NCI-H226 (cell line): ENCODE measurements around the gene SDF2.
"Not testable (repeated sequence)": the region's sequence is repeated elsewhere in the genome, so short reads cannot be mapped to it uniquely, and the experiment has no call there.

ENCODE experiments used
- DNase-seq: peaks from one replicate; pipeline ENCODE4 v3.0.0-alpha.2; 2015

Gene SDF2

DNA sequence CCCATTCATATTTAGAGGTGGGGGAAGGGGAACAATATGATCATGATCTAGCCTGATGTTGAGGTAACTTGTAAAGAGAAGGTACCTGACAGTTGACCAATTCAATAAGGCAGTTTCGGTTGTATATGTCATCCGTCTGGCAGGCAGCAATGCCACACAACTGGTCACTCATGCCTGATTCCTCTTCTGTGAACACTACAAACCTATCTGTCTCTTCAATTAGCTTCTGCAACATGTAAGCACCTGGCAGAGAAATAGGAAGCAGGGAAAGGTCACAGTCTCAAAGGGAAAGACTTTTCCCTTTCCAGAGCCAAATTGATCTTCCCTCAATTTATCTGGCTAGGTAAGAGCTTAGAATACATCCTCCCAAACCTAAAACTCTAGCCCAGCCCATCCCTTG lies 37.6 kb downstream of the SDF2 start:
- DNase-seq, result no peak

DNA sequence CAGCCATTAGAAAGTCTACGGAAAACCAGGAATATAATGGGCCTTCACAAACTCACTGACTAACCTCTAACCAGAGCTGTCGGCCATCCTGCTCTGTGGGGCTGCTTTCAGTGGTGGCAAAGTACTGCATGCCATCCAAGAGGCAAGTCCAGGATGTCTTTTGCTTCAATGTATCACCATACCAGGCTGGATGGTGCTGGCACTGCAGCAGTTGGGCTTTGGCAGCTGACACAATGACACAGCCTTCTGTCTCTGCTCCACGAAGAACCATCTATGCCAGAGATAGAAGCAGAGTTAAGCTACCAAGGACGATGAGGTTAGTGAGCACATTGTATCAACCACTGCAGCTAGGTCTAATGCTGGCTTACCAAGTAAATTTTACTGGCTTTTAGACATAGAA lies 38.0 kb downstream of the SDF2 start:
- no peak for DNase-seq

- DNase-seq, result no peak
These were observed 39.5 kb downstream of the SDF2 start for GRCh38 chr17:28622186-28622585.

- no peak for DNase-seq
These were observed 41.7 kb downstream of the SDF2 start for GRCh38 chr17:28620010-28620409.

DNA sequence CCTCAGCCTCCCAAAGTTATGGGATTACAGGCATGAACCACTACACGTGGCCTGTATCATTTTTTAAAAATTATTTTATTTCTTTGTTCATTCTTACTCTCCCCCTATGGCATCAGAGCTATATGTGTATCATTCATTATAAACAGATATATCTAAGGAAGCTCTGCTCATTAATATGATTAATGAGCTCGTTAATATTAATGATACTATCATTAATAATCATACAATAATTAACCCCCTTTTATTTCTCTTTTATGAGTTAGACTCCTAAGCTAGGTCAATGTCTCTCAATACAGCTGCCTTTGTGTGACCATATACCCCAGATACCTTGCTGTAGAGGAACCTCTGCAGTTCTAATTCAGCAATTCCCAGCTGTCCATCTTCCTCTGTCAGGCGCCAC lies 43.2 kb downstream of the SDF2 start:
- no peak for DNase-seq

GRCh38 chr17:28616281-28616680 lies 45.4 kb downstream of the SDF2 start:
- DNase-seq, result no peak

DNA sequence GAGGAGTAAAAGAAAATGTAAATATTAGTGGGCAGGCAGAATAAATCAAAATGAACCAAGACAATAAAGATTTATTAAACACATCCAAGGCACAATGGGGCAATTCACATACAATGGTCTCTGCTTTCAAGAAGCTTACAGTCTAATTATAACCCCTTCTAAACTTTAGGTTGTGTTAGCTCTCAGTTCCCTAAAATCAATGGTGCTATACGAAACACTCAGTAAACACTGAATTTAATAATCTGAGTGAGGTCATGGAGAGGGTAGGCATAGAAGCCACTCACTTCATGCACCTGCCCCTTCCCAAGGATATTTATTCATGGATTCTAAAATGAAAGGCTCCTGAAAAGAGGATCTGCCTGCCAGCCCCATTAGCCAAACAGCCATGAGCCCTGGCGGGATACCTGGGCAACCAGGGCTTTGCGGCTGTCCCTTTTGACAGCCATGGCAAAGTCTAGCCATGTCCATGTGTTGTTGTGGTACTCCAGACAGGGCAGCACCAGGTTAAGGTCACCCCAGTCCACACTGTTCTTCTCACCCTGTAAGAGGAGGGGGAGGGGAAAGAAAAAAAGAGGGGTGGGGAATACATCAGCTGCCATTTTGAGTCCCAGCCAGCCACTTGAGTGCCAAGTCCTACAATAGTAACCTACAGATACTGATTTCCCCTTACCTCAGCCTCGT lies 46.3 kb downstream of the SDF2 start:
- DNase-seq, result no peak

- DNase-seq, result no peak
These were observed 47.8 kb downstream of the SDF2 start, which contains the start of gene RSKR for GRCh38 chr17:28613931-28614381. RSKR (minus strand) TSS chr17:28614185; CDS start chr17:28614161, 24 bp downstream.

- DNase-seq, result no peak
These were observed 48.5 kb downstream of the SDF2 start for GRCh38 chr17:28612936-28613872.

DNA sequence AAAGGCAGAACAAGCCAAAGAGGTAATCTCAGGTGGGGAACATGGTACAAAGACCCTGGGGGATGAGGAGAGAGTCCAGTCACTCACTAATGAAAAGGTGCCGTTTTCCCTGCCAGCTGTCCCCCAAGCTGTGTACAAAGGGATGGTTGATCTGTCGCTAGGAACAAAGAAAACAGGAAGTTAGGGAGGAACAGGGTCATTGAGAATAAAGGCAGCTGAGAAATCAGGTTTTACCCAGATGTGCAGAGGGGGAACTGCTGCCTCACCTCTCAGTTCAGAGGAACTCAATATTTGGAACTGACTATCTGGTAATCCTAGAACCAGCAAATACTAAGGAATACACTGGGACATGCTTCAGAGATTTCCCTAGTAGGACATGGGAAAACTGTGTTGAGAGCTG lies 49.2 kb downstream of the SDF2 start:
- no peak for DNase-seq

GRCh38 chr17:28610376-28610775 lies 51.3 kb downstream of the SDF2 start:
- DNase-seq, result no peak

- DNase-seq, result not testable (repeated sequence)
These were observed 57.7 kb downstream of the SDF2 start for GRCh38 chr17:28604031-28604430.

DNA sequence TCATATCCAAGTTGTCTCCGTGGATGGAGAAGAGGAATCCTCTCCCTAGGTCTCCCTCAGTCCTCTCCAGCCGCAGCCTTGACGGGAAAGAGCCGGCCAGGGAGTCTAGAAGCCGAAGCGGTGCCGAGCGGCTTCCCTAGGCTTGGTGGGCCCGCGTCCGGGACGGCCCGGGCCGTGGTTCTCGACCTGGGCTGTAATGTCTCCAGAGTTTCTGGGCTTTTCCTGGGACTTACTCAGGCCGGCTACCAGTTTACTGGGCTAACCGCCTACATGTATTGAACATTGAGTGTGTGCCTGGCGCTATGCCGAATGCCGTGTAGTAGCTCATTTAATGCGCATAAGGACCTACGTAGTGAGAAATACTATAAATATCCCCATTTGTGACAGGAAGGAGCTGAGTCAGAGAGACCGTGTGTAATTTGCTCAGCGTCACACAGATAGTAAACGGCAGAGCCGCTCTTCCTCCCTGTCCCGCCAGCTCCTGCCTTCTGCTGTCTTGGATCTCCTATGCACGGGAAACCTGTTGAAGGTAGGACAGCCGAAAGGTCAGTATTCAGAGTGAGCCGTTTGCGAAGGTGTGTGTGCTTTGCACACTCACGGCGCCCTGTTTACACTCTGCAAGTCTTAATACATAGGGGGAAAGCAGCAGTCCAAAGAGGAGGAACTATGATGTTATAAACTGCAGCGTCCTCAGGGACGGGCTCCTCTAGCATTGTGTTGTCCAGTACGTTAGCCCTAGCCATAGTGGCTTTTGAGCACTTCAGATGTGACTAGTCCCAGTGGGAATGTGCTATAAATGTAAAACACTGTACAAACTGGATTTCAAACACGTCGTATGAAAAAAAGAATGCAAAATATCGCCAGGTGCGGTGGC lies 62.2 kb downstream of the SDF2 start:
- DNase-seq, result no peak

GRCh38 chr17:28598799-28599310 lies 62.9 kb downstream of the SDF2 start, which contains the start of gene SPAG5:
SPAG5 (minus strand) TSS chr17:28599025; CDS start chr17:28598946, 79 bp downstream.
- DNase-seq, result peak; percentile 88

DNA sequence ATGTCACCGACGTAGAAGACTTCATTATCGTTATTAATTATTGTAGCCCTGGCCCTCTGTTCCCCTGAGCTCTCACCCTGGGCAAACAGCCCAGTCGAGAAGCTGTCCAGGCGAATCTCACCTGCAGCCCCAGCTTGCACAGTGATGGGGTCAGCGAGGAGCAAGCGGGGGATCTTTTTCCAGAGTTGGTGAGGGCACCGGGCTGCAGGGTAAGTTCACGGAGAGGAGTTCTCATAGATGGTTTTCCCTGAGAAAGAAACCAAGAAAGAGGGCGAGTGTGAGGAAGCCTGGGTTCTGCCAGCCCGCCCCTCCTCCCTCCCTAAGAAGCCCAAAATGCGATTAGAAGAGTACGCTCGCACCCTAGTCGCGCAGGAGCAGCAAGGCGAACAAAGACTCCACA lies 63.3 kb downstream of the SDF2 start:
- no peak for DNase-seq
